Skeletal muscle tissue (tissue), 4 donors: ENCODE data around the gene CSHL1. TPM values are rescaled to one million over a fixed set of nuclear protein-coding genes. Genes with fewer than 3 reads are reported as not detected.
"Not testable (repeated sequence)": the region's sequence is repeated elsewhere in the genome, so short reads cannot be mapped to it uniquely, and the experiment has no call there.

ENCODE experiments used
- H3K27ac ChIP-seq: one replicate; pipeline ENCODE4 v1.7.0; 2013; ENCODE audit warnings: mild to moderate bottlenecking, low read depth, low read length, inconsistent platforms
- H3K27me3 ChIP-seq, 3 donors: one replicate each; pipeline ENCODE4 v1.7.0; 2013; ENCODE audit warnings: low read length in 3 of 3; ENCODE audit not compliant: control insufficient read depth in 3 of 3, insufficient read depth in 3 of 3
- H3K36me3 ChIP-seq, 3 donors: one replicate each; pipeline ENCODE4 v1.7.0; 2013; ENCODE audit warnings: low read length in 3 of 3; ENCODE audit not compliant: control insufficient read depth in 3 of 3, insufficient read depth in 3 of 3
- H3K4me1 ChIP-seq, 3 donors: one replicate each; pipeline ENCODE4 v1.7.0; 2013; ENCODE audit warnings: low read length in 3 of 3, mild to moderate bottlenecking in 3 of 3; ENCODE audit not compliant: control insufficient read depth in 3 of 3, insufficient read depth in 3 of 3
- H3K4me3 ChIP-seq, 3 donors: one replicate each; pipeline ENCODE4 v1.7.0; 2013; ENCODE audit warnings: low read length in 3 of 3
- H3K9ac ChIP-seq, 3 donors: one replicate each; pipeline ENCODE4 v1.7.0; 2013; ENCODE audit warnings: low read length in 3 of 3, mild to moderate bottlenecking in 3 of 3, moderate library complexity in 2 of 3, low read depth in 1 of 3
- H3K9me3 ChIP-seq, 3 donors: one replicate each; pipeline ENCODE4 v1.7.0; 2013; ENCODE audit warnings: low read length in 3 of 3; ENCODE audit not compliant: control insufficient read depth in 3 of 3
- total RNA-seq: library from RNA; depleted of rRNA; stranded (reverse); fragments of >200 nt; gene quantifications from one replicate; pipeline ENCODE4 v1.2.3, GENCODE V29; 2014
- donor health status: Osteomylitis.

The CSHL1 gene
- total RNA-seq, 1 donor from 2014 or later, result not detected

- H3K27ac ChIP-seq, result no peak overlapping the region
- peaks cover 0 to 12% (median 2%) of the 10 kb centered on the region in 3 donors for H3K27me3 ChIP-seq
Observed at GRCh38 chr17:63911657-63912100, 621 bp upstream of the CSHL1 start.

GRCh38 chr17:63910096-63910495, 962 bp downstream of the CSHL1 start:
- Histone ChIP-seq H3K9ac (no peak overlapping the region), H3K9me3 (no peaks in the 10 kb centered on the region), H3K27ac (no peak overlapping the region), H3K4me3 (no peak overlapping the region), H3K27me3 (peaks cover 0 to 12% (median 0%) of the 10 kb centered on the region in 3 donors), H3K4me1 (no peaks in the 10 kb centered on the region), H3K36me3 (no peaks in the 10 kb centered on the region)

More at GRCh38 chr17:63911657-63912100, 621 bp upstream of the CSHL1 start:
- Histone ChIP-seq H3K4me1 (peaks cover 0 to 2% (median 0%) of the 10 kb centered on the region in 3 donors), H3K9me3 (no peaks in the 10 kb centered on the region), H3K4me3 (no peak overlapping the region), H3K36me3 (no peaks in the 10 kb centered on the region), H3K9ac (no peak overlapping the region)

GRCh38 chr17:63909586-63909985, 1.5 kb downstream of the CSHL1 start:
- not testable (repeated sequence) for H3K27ac ChIP-seq, H3K9ac ChIP-seq, H3K9me3 ChIP-seq, H3K4me3 ChIP-seq, H3K4me1 ChIP-seq, H3K36me3 ChIP-seq
- H3K27me3 ChIP-seq, result peaks cover 0 to 12% (median 0%) of the 10 kb centered on the region in 3 donors

GRCh38 chr17:63907161-63907778, 3.8 kb downstream of the CSHL1 start:
- not testable (repeated sequence) for H3K9ac ChIP-seq, H3K4me3 ChIP-seq, H3K36me3 ChIP-seq, H3K4me1 ChIP-seq, H3K9me3 ChIP-seq, H3K27ac ChIP-seq
- peaks cover 0 to 12% (median 0%) of the 10 kb centered on the region in 3 donors for H3K27me3 ChIP-seq

GRCh38 chr17:63904796-63905195, 6.3 kb downstream of the CSHL1 start:
- not testable (repeated sequence) for H3K4me3 ChIP-seq, H3K36me3 ChIP-seq, H3K9ac ChIP-seq

GRCh38 chr17:63903787-63904201, 7.3 kb downstream of the CSHL1 start:
- not testable (repeated sequence) for H3K27ac ChIP-seq, H3K9ac ChIP-seq, H3K36me3 ChIP-seq, H3K4me1 ChIP-seq, H3K27me3 ChIP-seq, H3K9me3 ChIP-seq, H3K4me3 ChIP-seq

More at GRCh38 chr17:63904796-63905195, 6.3 kb downstream of the CSHL1 start:
- H3K27me3 ChIP-seq, H3K9me3 ChIP-seq, H3K27ac ChIP-seq, H3K4me1 ChIP-seq: not testable (repeated sequence)

- not testable (repeated sequence) for H3K36me3 ChIP-seq, H3K27me3 ChIP-seq, H3K9ac ChIP-seq, H3K9me3 ChIP-seq, H3K4me3 ChIP-seq, H3K27ac ChIP-seq, H3K4me1 ChIP-seq
Observed at GRCh38 chr17:63901971-63902370, 9.1 kb downstream of the CSHL1 start.

GRCh38 chr17:63898899-63899798, 11.9 kb downstream of the CSHL1 start:
- not testable (repeated sequence) for H3K4me1 ChIP-seq, H3K27ac ChIP-seq, H3K9ac ChIP-seq, H3K27me3 ChIP-seq, H3K4me3 ChIP-seq, H3K36me3 ChIP-seq, H3K9me3 ChIP-seq

GRCh38 chr17:63896524-63897354, 14.3 kb downstream of the CSHL1 start, which contains the start of gene CSH1:
CSH1 (minus strand) TSS chr17:63896574; CDS start chr17:63896511, 63 bp downstream.
- H3K4me1 ChIP-seq, H3K27ac ChIP-seq, H3K36me3 ChIP-seq, H3K9me3 ChIP-seq, H3K27me3 ChIP-seq, H3K9ac ChIP-seq, H3K4me3 ChIP-seq: not testable (repeated sequence)
